ENCODE measurements around the gene HSPA14. TPM values are rescaled to one million over a fixed set of nuclear protein-coding genes. Genes with fewer than 3 reads are reported as not detected.
"Not testable (repeated sequence)": the region's sequence is repeated elsewhere in the genome, so short reads cannot be mapped to it uniquely, and the experiment has no call there.

The HSPA14 gene
- total and polyA plus RNA-seq, 8 donors: 1.2 to 25.9 (median 16.3) TPM; not detected in 1

DNA sequence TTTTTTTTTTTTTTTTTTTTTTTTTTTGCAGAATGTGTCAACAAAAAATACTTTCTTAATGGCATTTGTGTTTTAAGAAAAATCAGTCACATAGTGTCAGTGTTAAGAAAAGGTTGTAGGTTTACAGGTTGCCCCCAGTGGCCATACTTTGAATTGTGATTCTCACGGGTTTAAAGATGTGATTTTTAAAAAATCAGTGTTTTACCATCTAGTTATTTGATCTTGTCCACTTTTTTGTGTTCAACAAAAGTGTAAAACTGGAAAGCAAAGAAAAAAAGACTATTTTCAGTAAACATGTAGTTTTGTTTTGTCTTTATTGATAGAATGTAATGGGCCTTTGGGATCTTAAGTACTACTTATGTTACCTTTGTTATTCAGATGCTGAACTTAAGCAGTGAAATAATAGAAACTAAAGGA is 66.2 kb downstream of the HSPA14 start:
- no peaks in the 10 kb centered on the region for H3K9me3 ChIP-seq
- peaks cover 7 to 48% (median 35%) of the 10 kb centered on the region in 4 donors for H3K36me3 ChIP-seq
- no peak overlapping the region for H3K27ac ChIP-seq
- 34 to 46% (median 44%) methylated on average over 1 of the region's 1 CpG for WGBS, 5 donors
- intact Hi-C loops (cut with DNase I; ENCODE audit: low total_unique reads): no loop called here
- no peaks in the 10 kb centered on the region for H3K4me1 ChIP-seq
- no peak overlapping the region for H3K4me3 ChIP-seq
- peak in 1 of 2 donors; percentile 48 for DNase-seq
- H3K27me3 ChIP-seq: no peaks in the 10 kb centered on the region
- TF ChIP-seq EP300 (IDR thresholded peaks at IDR 0.05) (no peak), POLR2AphosphoS5 (IDR thresholded peaks at IDR 0.05) (no peak), POLR2A (IDR thresholded peaks at IDR 0.05) (no peak)
- TF ChIP-seq, protein P1, sequence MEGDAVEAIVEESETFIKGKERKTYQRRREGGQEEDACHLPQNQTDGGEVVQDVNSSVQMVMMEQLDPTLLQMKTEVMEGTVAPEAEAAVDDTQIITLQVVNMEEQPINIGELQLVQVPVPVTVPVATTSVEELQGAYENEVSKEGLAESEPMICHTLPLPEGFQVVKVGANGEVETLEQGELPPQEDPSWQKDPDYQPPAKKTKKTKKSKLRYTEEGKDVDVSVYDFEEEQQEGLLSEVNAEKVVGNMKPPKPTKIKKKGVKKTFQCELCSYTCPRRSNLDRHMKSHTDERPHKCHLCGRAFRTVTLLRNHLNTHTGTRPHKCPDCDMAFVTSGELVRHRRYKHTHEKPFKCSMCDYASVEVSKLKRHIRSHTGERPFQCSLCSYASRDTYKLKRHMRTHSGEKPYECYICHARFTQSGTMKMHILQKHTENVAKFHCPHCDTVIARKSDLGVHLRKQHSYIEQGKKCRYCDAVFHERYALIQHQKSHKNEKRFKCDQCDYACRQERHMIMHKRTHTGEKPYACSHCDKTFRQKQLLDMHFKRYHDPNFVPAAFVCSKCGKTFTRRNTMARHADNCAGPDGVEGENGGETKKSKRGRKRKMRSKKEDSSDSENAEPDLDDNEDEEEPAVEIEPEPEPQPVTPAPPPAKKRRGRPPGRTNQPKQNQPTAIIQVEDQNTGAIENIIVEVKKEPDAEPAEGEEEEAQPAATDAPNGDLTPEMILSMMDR (IDR thresholded peaks at IDR 0.05): peak in 3 of 7 experiments; percentile 12 to 54 (median 40)

DNA sequence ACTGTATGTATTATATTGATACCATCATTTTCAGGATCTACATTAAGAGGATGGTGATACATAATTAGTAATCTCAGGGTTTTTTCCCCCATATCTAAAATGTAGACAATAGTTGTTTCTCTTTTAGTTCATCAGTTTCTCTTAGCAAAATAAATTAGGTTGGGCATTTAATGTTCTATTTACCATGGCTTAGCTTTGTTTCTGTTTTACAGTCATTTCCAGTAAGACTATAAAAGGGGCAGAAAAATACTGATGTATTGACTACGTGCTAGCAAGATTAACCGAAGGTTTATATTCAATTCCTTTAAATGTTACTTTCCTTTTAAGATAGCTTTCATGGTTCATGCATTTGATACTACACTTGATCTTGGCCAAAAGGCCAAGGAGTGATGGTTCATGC is 66.8 kb downstream of the HSPA14 start:
- intact Hi-C loops (cut with DNase I; ENCODE audit: low total_unique reads): no loop called here
- Histone ChIP-seq H3K4me1 (no peaks in the 10 kb centered on the region), H3K4me3 (no peak overlapping the region), H3K27ac (no peak overlapping the region), H3K27me3 (no peaks in the 10 kb centered on the region), H3K9me3 (no peaks in the 10 kb centered on the region), H3K36me3 (peaks cover 7 to 45% (median 40%) of the 10 kb centered on the region in 4 donors)
- 81 to 96% (median 94%) methylated on average over 2 of the region's 2 CpGs for WGBS, 5 donors
- DNase-seq: no peak
- TF ChIP-seq, protein P1 (IDR thresholded peaks at IDR 0.05): no peak
- TF ChIP-seq EP300 (IDR thresholded peaks at IDR 0.05) (no peak), POLR2AphosphoS5 (IDR thresholded peaks at IDR 0.05) (no peak), POLR2A (IDR thresholded peaks at IDR 0.05) (no peak)

DNA sequence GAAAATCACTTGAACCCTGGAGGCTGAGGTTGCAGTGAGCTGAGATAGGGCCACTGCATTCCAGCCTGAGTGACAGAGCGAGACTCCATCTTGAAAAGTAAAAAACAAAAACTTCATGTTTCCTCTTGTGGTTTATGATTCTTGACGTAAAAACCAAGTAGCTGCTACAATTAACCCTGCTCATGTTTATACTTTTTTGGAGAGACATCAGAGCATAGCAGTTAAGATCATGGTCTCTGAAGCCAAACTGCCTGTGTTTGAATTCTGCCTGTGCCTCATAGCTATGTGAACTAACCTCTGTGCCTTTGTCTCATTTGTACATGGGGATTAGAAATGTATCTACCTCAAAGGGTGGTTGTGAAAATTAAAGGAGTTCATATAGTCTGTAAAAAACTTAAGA is 67.8 kb downstream of the HSPA14 start:
- intact Hi-C loops (cut with DNase I; ENCODE audit: low total_unique reads): no loop called here
- 78 to 90% (median 89%) methylated on average over 2 of the region's 2 CpGs for WGBS, 5 donors
- TF ChIP-seq, protein P1 (IDR thresholded peaks at IDR 0.05): no peak
- TF ChIP-seq POLR2A (IDR thresholded peaks at IDR 0.05) (no peak), POLR2AphosphoS5 (IDR thresholded peaks at IDR 0.05) (no peak), EP300 (IDR thresholded peaks at IDR 0.05) (no peak)
- Histone ChIP-seq H3K27ac (no peak overlapping the region), H3K27me3 (no peaks in the 10 kb centered on the region), H3K9me3 (no peaks in the 10 kb centered on the region), H3K36me3 (peaks cover 7 to 51% (median 50%) of the 10 kb centered on the region in 4 donors), H3K4me1 (no peaks in the 10 kb centered on the region), H3K4me3 (no peak overlapping the region)
- DNase-seq: no peak

DNA sequence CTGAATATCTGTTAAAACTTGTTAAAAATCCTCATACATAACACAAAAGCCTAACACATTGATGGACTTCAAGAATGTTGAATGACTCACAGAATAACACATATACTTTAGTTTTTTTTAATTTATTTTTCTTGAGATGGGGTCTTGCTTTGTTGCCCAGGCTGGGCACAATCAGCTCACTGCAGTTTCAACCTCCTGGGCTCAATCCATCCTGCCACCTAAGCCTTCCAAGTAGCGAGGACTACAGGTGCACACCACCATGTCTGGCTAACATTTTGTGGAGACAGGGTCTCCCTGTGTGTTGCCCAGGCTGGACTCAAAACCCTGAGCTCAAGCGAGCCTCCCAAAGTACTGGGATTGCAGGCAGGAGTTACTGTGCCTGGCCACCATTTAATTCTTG is 68.7 kb downstream of the HSPA14 start:
- no peaks in the 10 kb centered on the region for H3K27me3 ChIP-seq
- H3K4me3 ChIP-seq: no peak overlapping the region
- WGBS, 5 donors: 94 to 99% (median 96%) methylated on average over 2 of the region's 2 CpGs
- intact Hi-C loops (cut with DNase I; ENCODE audit: low total_unique reads): no loop called here
- no peak overlapping the region for H3K27ac ChIP-seq
- TF ChIP-seq POLR2A (IDR thresholded peaks at IDR 0.05): no peak
- TF ChIP-seq EP300 (IDR thresholded peaks at IDR 0.05): no peak
- TF ChIP-seq, protein P1 (IDR thresholded peaks at IDR 0.05): no peak
- TF ChIP-seq POLR2AphosphoS5 (IDR thresholded peaks at IDR 0.05): no peak
- H3K4me1 ChIP-seq: no peaks in the 10 kb centered on the region
- peaks cover 7 to 56% (median 56%) of the 10 kb centered on the region in 4 donors for H3K36me3 ChIP-seq
- no peaks in the 10 kb centered on the region for H3K9me3 ChIP-seq
- DNase-seq: no peak

DNA sequence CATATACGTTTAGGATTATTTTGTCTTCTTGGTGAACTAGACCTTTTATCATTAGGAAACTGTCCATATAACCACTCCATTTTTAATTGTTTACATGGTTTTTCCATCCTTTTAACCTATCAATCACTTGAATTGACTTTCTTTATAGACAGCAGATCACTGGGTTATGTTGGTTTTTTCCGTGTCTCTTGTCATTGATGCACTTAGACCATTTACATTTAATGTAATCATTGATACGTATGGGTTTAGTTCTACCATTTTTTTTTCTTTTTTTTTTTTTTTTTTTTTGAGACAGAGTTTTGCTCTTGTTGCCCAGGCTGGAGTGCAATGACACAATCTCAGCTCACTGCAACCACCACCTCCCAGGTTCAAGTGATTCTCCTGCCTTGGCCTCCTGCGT is 69.5 kb downstream of the HSPA14 start:
- H3K4me1 ChIP-seq; H3K9me3 ChIP-seq; DNase-seq; H3K27ac ChIP-seq; H3K27me3 ChIP-seq; intact Hi-C loops (cut with DNase I; ENCODE audit: low total_unique reads); H3K4me3 ChIP-seq: not testable (repeated sequence)
- H3K36me3 ChIP-seq: peaks cover 7 to 64% (median 64%) of the 10 kb centered on the region in 4 donors
- WGBS, 5 donors: 95 to 99% (median 97%) methylated on average over 4 of the region's 4 CpGs

Data from stomach (tissue), 9 donors.